ENCODE measurements around the gene CDH16. TPM values are rescaled to one million over a fixed set of nuclear protein-coding genes. Genes with fewer than 3 reads are reported as not detected.

Gene CDH16
- total RNA-seq, 1 donor from 2014 or later: 1.8 TPM

DNA sequence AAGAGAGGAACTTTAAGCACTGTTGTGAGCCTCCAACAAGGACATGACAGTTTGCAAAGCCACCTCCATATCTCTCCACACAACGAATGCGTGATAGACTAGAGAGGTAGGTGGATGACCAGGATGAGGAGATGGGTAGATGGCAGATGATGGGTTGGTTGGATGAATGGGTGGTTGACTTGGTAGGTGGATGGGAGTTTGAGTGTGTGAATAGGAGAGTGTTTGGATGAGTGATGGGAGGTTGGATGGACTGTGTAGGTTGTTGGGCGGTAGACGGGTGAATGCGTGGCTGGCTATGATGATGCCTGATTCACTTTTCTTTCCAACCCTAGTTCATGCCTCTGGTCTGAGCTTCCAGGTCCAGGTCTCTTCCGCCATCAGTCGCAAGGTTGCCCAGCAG lies 4.1 kb downstream of the CDH16 start:
- Histone ChIP-seq H3K27me3 (ENCODE audit: control insufficient read depth, insufficient read depth, low read length) (no peaks in the 10 kb centered on the region), H3K36me3 (ENCODE audit: control insufficient read depth, insufficient read depth, low read length) (no peaks in the 10 kb centered on the region), H3K4me3 (ENCODE audit: low read depth, low read length) (no peak overlapping the region)
- peak; percentile 32 for FAIRE-seq
- no peak for DNase-seq (ENCODE audit: low read depth)
- TF ChIP-seq, protein P1, sequence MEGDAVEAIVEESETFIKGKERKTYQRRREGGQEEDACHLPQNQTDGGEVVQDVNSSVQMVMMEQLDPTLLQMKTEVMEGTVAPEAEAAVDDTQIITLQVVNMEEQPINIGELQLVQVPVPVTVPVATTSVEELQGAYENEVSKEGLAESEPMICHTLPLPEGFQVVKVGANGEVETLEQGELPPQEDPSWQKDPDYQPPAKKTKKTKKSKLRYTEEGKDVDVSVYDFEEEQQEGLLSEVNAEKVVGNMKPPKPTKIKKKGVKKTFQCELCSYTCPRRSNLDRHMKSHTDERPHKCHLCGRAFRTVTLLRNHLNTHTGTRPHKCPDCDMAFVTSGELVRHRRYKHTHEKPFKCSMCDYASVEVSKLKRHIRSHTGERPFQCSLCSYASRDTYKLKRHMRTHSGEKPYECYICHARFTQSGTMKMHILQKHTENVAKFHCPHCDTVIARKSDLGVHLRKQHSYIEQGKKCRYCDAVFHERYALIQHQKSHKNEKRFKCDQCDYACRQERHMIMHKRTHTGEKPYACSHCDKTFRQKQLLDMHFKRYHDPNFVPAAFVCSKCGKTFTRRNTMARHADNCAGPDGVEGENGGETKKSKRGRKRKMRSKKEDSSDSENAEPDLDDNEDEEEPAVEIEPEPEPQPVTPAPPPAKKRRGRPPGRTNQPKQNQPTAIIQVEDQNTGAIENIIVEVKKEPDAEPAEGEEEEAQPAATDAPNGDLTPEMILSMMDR (IDR thresholded peaks at IDR 0.05; ENCODE audit: insufficient read depth, low read length, severe bottlenecking): no peak

DNA sequence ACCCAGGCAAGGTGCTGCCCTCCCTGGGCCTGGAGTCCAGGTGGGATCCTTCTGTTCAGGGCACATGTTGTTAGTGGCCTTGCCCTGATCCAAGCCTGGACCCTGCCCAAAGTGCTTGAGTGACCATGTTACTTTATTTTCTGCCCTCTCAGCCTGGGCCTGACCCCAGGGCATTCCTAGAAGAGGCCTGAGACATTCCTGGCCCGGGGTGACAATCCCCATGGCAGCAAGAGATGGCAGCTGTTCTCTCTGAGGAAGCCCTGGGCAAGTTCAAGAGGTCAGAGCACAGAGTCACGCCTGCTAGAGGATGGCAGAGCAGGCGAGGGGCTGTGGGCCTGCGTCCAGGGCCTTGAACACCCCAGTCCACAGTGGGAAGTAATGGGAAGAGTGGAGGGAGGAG lies 5.0 kb downstream of the CDH16 start:
- DNase-seq (ENCODE audit: low read depth): no peak
- Histone ChIP-seq H3K4me3 (ENCODE audit: low read depth, low read length) (no peak overlapping the region), H3K36me3 (ENCODE audit: control insufficient read depth, insufficient read depth, low read length) (no peaks in the 10 kb centered on the region), H3K27me3 (ENCODE audit: control insufficient read depth, insufficient read depth, low read length) (no peaks in the 10 kb centered on the region)
- TF ChIP-seq, protein P1 (IDR thresholded peaks at IDR 0.05; ENCODE audit: insufficient read depth, low read length, severe bottlenecking): no peak
- no peak for FAIRE-seq

GRCh38 chr16:66913081-66913480 lies 5.6 kb downstream of the CDH16 start:
- Histone ChIP-seq H3K36me3 (ENCODE audit: control insufficient read depth, insufficient read depth, low read length) (no peaks in the 10 kb centered on the region), H3K27me3 (ENCODE audit: control insufficient read depth, insufficient read depth, low read length) (no peaks in the 10 kb centered on the region), H3K4me3 (ENCODE audit: low read depth, low read length) (no peak overlapping the region)
- no peak for DNase-seq (ENCODE audit: low read depth)
- TF ChIP-seq, protein P1 (IDR thresholded peaks at IDR 0.05; ENCODE audit: insufficient read depth, low read length, severe bottlenecking): no peak
- no peak for FAIRE-seq

DNA sequence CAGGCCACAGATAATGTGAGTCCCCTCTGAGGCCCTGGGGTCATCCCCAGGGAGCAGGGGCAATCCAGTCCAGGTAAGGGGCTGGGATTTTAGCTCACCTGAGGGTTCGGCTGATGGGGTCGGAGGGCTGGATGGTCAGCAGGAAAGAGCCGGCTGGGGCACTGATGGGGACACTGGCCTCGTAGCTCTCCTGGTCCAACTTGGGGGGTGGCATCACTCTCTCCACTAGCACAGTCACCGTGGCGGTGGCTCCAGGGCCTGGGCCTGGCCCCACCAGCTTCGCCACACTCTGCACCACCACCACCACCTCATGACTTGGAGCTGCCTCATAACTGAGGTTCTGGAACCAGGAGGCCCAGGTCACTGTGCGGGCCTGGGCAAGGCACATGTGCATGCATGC lies 6.9 kb downstream of the CDH16 start:
- Histone ChIP-seq H3K36me3 (ENCODE audit: control insufficient read depth, insufficient read depth, low read length) (no peaks in the 10 kb centered on the region), H3K27me3 (ENCODE audit: control insufficient read depth, insufficient read depth, low read length) (no peaks in the 10 kb centered on the region), H3K4me3 (ENCODE audit: low read depth, low read length) (no peak overlapping the region)
- DNase-seq (ENCODE audit: low read depth): no peak
- FAIRE-seq: no peak
- TF ChIP-seq, protein P1 (IDR thresholded peaks at IDR 0.05; ENCODE audit: insufficient read depth, low read length, severe bottlenecking): no peak

GRCh38 chr16:66911112-66911511 lies 7.6 kb downstream of the CDH16 start:
- TF ChIP-seq, protein P1 (IDR thresholded peaks at IDR 0.05; ENCODE audit: insufficient read depth, low read length, severe bottlenecking): no peak
- peak; percentile 43 for FAIRE-seq
- Histone ChIP-seq H3K36me3 (ENCODE audit: control insufficient read depth, insufficient read depth, low read length) (no peaks in the 10 kb centered on the region), H3K27me3 (ENCODE audit: control insufficient read depth, insufficient read depth, low read length) (no peaks in the 10 kb centered on the region), H3K4me3 (ENCODE audit: low read depth, low read length) (no peak overlapping the region)
- DNase-seq (ENCODE audit: low read depth): peak; percentile 82

GRCh38 chr16:66910175-66910940 lies 8.3 kb downstream of the CDH16 start:
- DNase-seq (ENCODE audit: low read depth) (no peak), FAIRE-seq (no peak)
- Histone ChIP-seq H3K27me3 (ENCODE audit: control insufficient read depth, insufficient read depth, low read length) (no peaks in the 10 kb centered on the region), H3K36me3 (ENCODE audit: control insufficient read depth, insufficient read depth, low read length) (no peaks in the 10 kb centered on the region), H3K4me3 (ENCODE audit: low read depth, low read length) (no peak overlapping the region)
- TF ChIP-seq, protein P1 (IDR thresholded peaks at IDR 0.05; ENCODE audit: insufficient read depth, low read length, severe bottlenecking): no peak

Measured in bronchial epithelial cell (primary cell).